Glutamatergic neuron (in vitro differentiated cells): Measurements from ENCODE around the gene RHBDF2. TPM values are rescaled to one million over a fixed set of nuclear protein-coding genes. Genes with fewer than 3 reads are reported as not detected.

Source experiments
- DNase-seq: peaks from one replicate; pipeline ENCODE4 v3.0.0; 2022
- H3K27ac Mint-ChIP-seq: one replicate; pipeline ENCODE4 v1.8.0; 2020; ENCODE audit warnings: mild to moderate bottlenecking, mixed read lengths, inconsistent platforms; ENCODE audit not compliant: unreplicated experiment
- H3K27me3 Mint-ChIP-seq: one replicate; pipeline ENCODE4 v1.8.0; 2020; ENCODE audit warnings: mild to moderate bottlenecking, moderate library complexity, mixed read lengths, inconsistent platforms; ENCODE audit not compliant: unreplicated experiment
- H3K36me3 Mint-ChIP-seq: one replicate; pipeline ENCODE4 v1.8.0; 2020; ENCODE audit warnings: mild to moderate bottlenecking, mixed read lengths, inconsistent platforms; ENCODE audit not compliant: unreplicated experiment
- H3K4me1 Mint-ChIP-seq: one replicate; pipeline ENCODE4 v1.8.0; 2020; ENCODE audit warnings: mild to moderate bottlenecking, low read depth, mixed read lengths, inconsistent platforms; ENCODE audit not compliant: unreplicated experiment
- H3K4me3 Mint-ChIP-seq: one replicate; pipeline ENCODE4 v1.8.0; 2020; ENCODE audit warnings: mild to moderate bottlenecking, mixed read lengths, inconsistent platforms; ENCODE audit not compliant: unreplicated experiment
- H3K9me3 Mint-ChIP-seq: one replicate; pipeline ENCODE4 v1.8.0; 2020; ENCODE audit warnings: mild to moderate bottlenecking, moderate library complexity, mixed read lengths, inconsistent platforms; ENCODE audit not compliant: unreplicated experiment
- CTCF ChIP-seq: fragments of 200-600 bp; sonication (generic); IDR thresholded peaks from one replicate; pipeline ENCODE4 v1.5.0; 2021; ENCODE audit not compliant: partially characterized antibody, unreplicated experiment
- total RNA-seq: library from RNA; stranded (reverse); fragmentation: NEBNext Ultra II Directional; extraction: Animal tissue kit (Norgen Biotek cat#: 25700); gene quantifications from one replicate; pipeline ENCODE4 v1.2.1, GENCODE V29; 2021; ENCODE audit not compliant: unreplicated experiment

Gene RHBDF2
- total RNA-seq, 1 donor from 2014 or later, result 1.9 TPM

GRCh38 chr17:76431509-76431908, 69.7 kb downstream of the RHBDF2 start:
- DNase-seq, result no peak
- H3K36me3 Mint-ChIP-seq, result no peaks in the 10 kb centered on the region
- peaks cover 21% of the 10 kb centered on the region for H3K4me1 Mint-ChIP-seq
- H3K27me3 Mint-ChIP-seq, result no peaks in the 10 kb centered on the region
- TF ChIP-seq CTCF, result no peak
- no peak overlapping the region for H3K27ac Mint-ChIP-seq
- H3K9me3 Mint-ChIP-seq, result peaks cover 3% of the 10 kb centered on the region
- no peak overlapping the region for H3K4me3 Mint-ChIP-seq

- no peaks in the 10 kb centered on the region for H3K36me3 Mint-ChIP-seq
- no peak for DNase-seq
- H3K27me3 Mint-ChIP-seq, result no peaks in the 10 kb centered on the region
- no peak overlapping the region for H3K27ac Mint-ChIP-seq
- peaks cover 20% of the 10 kb centered on the region for H3K4me1 Mint-ChIP-seq
- H3K4me3 Mint-ChIP-seq, result no peak overlapping the region
- TF ChIP-seq CTCF, result no peak
- peaks cover 1% of the 10 kb centered on the region for H3K9me3 Mint-ChIP-seq
These were observed 72.7 kb downstream of the RHBDF2 start for GRCh38 chr17:76428511-76428910.

- Mint-ChIP-seq H3K4me1 (peaks cover 23% of the 10 kb centered on the region), H3K27me3 (no peaks in the 10 kb centered on the region), H3K4me3 (no peak overlapping the region), H3K9me3 (peaks cover 6% of the 10 kb centered on the region), H3K27ac (no peak overlapping the region), H3K36me3 (no peaks in the 10 kb centered on the region)
- TF ChIP-seq CTCF, result no peak
- no peak for DNase-seq
These were observed 73.6 kb downstream of the RHBDF2 start for GRCh38 chr17:76427501-76428231.

GRCh38 chr17:76426853-76427252, 74.4 kb downstream of the RHBDF2 start:
- H3K4me3 Mint-ChIP-seq, result no peak overlapping the region
- DNase-seq, result no peak
- H3K36me3 Mint-ChIP-seq, result no peaks in the 10 kb centered on the region
- TF ChIP-seq CTCF, result no peak
- peaks cover 16% of the 10 kb centered on the region for H3K4me1 Mint-ChIP-seq
- no peak overlapping the region for H3K27ac Mint-ChIP-seq
- peaks cover 7% of the 10 kb centered on the region for H3K9me3 Mint-ChIP-seq
- no peaks in the 10 kb centered on the region for H3K27me3 Mint-ChIP-seq

- Mint-ChIP-seq H3K4me1 (peaks cover 26% of the 10 kb centered on the region), H3K27ac (no peak overlapping the region), H3K9me3 (peaks cover 7% of the 10 kb centered on the region), H3K4me3 (no peak overlapping the region), H3K27me3 (no peaks in the 10 kb centered on the region), H3K36me3 (no peaks in the 10 kb centered on the region)
- TF ChIP-seq CTCF, result no peak
- DNase-seq, result no peak
These were observed 78.4 kb downstream of the RHBDF2 start for GRCh38 chr17:76422860-76423259.
